ENCODE data around the gene RPS5.
"Not testable (repeated sequence)": the region's sequence is repeated elsewhere in the genome, so short reads cannot be mapped to it uniquely, and the experiment has no call there.

RPS5 gene

DNA sequence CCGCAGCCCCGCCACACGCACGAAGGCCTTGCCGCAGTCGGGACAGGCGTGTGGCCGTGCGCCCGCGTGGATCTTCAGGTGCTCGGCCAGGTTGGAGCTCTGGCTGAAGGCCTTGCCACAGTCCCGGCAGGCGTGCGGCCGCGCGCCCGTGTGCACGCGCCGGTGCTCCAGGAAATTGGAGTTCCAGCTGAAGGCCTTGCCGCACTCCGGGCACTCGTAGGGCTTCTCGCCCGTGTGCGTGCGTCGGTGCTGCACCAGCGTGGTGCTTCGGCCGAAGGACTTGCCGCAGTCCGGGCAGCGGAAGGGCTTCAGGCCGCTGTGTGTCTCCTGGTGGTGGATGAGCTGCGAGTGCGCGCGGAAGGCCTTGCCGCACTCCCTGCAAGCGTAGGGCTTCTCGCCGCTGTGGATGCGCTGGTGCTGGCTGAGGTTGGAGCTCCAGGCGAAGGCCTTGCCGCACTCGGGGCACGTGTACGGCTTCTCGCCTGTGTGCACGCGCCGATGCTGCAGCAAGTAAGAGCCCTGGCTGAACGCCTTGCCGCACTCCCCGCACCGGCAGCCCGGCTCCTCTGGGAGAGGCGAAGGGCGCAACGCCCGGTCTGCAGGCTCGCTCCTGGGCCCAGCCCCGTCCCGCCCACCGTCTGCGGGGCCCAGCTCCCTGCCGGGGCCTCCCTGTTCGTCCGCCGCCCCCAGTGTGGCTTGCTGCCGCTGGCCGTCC, 30.1 kb upstream of the RPS5 start:
- no peak for DNase-seq (ENCODE audit: low spot score)

DNA sequence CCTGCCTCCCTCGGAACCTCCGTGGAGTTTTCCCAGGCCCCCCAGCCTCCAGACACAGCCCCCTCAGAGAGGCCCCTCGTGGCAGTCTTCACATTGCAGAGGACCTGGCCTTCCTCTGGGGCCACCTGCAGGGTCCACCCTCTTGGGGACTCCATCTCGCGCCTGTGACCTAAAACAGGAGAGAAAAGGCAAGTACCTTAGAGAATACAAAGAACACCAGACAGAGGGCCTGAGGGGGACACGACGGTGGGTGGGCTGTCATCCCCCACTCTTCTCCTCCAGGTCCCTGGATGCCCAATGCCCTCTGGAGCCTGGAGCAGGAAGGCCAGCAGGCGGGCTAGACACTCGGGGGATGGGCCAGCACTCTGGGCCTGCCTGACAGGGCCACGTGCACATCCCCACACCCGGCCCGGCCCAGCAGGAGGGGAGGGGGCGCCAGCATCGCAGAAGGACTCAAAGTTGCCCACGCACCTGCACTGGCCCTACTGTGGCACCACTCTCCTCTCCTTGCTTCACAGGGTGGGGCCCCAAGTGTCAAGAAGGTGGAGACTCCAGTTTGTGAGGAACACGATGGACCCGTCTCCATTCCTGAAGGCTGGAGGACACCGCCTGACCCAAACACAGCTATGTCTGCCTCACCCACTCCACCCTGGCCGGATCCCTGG, 29.5 kb upstream of the RPS5 start:
- DNase-seq (ENCODE audit: low spot score) = no peak

DNA sequence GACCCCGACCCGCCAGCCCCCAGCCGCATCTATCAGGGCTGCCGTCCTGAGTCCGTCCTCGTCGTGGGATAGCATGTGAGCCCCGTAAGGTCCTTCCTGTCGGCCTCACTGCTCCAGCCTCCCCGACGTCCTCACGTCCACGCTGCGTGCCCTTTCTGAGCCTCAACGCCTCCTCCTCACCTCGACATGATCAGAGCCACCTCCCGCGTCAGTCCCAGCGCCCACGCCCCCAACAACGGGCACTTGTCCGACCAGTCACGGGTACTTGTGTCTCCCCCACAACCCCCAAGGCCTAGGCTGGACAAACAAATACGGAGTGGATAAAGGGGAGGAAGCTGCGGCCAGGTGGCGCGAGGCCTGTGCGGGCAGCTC, 25.2 kb upstream of the RPS5 start:
- peak; percentile 78 for DNase-seq (ENCODE audit: low spot score)

DNA sequence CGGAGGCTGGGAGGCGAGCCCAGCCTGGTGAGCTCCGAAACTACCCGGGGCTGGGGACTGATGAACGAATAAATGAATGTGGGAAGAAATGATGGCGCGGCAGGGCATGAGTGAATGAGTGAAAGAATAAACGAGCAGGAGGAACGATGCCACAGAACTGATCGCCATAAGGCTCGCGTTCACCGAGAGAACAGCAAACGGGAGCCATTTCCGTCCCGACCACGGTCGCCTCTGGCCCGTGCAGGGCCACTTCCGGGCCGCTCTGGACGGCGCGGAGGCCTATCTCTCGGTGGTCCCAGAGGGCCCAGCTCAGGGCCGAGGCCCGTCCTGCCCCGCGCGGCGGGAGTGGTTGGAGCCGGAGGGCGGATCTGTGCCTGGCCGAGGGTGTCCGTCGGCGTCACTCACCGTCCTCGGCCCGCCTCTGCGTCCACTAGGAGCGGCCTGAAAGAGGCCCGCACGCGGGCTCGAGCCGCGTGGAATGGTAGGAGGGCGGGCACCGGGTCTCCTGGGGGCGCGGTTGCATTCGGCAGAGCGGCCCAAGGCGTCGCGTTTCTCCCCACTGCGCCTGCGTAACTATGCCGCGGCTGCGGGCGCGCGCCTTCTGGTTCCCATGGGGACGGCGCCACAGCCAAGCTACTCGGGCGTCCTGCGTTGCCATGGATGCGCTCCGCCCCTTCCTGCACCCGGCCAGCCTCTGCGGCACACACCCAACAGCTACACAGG, 24.6 kb upstream of the RPS5 start, which contains the start of gene ZNF497:
ZNF497 (minus strand) TSS at position 480 of the 723 bp plus-strand sequence. CDS start 5,116 bp downstream, outside the sequence.
- DNase-seq (ENCODE audit: low spot score) = peak; percentile 99

DNA sequence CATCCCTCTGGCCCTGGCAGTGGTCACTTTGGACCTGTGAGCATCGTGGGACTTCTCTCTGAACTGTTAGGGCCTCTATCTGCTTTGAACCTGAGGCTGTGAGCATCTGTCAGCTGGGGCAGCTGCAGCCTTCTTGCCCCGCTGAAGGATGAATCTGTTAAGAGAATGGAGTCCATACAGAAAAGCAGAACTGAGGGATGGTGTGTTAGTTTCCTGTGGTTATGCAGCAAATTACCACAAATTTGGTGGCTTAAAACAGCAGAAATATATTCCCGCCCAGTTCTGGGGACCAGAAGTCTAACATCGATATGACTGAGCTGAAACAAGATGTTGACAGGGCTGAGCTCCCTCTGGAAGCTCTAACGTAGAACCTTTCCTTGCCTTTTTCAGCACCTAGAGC, 22.9 kb upstream of the RPS5 start:
- DNase-seq (ENCODE audit: low spot score) = no peak

DNA sequence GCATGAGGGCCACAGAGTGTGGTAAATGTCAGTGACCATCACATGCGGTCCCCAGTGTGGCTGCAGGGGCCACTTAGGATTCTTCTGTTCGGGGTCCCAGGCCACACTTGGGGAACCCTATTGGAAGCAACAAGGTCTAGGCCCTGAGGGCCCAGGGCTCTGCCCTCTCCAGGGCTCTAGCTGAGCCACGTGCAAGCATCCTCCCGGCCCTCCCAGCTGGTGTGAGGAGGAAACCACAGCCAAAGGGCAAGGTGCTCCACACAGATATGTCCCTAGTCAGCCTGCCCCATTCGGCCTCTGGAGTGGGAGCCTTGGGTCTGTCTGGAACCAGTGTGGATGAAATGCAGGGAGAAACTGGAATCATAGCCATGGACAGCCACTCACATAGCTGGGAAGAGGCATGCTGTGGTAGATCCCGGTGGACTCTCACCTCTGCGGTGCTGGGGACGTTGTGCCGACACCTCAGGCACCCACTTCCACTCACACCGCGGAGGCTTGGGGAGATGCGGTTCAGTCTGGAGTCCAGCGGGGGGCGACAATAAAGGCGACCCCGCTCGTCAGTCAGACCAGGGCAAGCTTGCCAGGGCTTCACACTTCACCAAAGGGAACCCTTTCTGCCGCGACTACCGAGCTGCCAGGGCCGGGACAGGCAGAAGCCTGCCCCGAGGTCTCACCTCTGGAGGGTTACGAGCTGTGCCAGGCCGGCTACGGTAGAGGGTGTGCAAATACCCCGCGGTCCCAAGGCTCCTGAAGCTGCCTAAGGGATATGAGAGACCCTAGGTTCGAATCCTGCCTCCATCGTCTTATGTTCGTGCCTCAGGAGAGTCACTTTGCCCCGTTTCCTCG, 20.3 kb upstream of the RPS5 start:
- no peak for DNase-seq (ENCODE audit: low spot score)

DNA sequence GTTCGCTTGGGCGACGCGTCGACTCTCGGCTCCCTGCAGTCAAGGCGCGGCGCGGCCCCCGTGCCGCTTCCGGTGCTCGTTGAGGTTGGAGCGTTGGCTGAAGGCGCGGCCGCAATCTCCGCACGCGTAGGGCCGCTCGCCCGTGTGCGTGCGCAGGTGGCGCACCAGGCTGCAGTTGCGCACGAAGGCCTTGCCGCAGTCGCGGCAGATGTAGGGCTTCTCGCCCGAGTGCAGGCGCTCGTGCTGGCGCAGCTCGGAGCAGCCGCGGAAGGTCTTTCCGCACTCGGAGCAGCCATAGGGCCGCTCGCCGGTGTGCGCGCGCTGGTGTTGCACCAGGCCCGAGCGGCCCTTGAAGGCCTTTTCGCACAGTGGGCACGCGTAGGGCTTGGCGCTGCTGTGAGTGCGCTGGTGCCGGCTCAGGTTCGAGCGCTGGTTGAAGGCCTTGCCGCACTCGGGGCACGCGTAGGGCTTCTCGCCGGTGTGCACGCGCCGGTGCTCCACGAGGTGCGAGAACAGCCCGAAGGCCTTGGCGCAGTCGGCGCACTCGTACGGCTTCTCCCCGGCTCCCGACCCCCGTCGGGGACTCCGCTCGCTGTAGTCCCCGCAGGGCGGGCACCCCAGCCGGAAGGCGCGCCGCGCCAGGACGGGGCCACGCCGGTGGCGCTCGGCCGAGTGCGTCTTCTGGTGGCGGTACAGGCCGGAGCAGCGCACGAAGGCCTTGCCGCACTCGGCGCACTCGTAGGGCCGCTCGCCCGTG, 19.2 kb upstream of the RPS5 start:
- DNase-seq (ENCODE audit: low spot score) = no peak

DNA sequence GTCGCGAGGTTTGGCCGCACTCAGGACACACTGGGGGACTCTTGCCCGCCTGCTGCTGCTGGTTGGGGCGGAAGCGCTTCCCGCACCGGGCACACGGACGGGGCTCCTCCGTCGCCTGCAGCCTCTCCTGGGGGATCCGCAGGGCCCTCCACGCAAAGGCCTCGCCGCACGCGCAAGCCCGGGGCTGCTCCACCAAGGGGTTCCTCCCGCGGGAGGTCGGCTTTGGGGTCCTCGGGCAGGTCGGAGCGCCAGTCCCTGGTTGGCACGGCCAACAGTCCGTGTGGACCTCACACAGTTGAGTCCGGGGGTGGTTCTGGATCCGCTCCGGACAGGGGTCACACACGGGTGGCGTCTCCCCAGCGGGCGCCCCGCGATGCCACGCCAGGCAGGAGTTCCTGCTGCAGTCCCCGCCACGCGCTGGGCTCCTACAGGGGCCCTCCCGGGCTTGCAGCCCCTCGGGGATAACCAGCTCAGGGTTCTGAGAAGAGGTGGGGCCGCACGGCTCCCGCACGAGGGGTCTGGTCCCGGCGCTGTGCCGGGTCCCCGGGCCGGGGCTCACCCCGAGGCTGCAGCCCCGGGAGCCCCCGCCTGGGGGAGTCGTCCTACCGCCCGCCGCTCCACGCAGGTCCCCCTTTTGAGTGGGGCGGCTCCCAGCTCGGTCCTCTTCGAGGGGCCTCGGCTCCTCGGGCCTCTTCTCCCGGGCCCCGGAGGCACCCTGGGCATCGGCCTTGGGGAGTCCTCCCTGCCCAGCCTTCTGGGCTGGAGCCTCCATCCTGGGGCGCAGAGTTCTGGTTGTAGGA, 18.3 kb upstream of the RPS5 start:
- DNase-seq (ENCODE audit: low spot score) = no peak

DNA sequence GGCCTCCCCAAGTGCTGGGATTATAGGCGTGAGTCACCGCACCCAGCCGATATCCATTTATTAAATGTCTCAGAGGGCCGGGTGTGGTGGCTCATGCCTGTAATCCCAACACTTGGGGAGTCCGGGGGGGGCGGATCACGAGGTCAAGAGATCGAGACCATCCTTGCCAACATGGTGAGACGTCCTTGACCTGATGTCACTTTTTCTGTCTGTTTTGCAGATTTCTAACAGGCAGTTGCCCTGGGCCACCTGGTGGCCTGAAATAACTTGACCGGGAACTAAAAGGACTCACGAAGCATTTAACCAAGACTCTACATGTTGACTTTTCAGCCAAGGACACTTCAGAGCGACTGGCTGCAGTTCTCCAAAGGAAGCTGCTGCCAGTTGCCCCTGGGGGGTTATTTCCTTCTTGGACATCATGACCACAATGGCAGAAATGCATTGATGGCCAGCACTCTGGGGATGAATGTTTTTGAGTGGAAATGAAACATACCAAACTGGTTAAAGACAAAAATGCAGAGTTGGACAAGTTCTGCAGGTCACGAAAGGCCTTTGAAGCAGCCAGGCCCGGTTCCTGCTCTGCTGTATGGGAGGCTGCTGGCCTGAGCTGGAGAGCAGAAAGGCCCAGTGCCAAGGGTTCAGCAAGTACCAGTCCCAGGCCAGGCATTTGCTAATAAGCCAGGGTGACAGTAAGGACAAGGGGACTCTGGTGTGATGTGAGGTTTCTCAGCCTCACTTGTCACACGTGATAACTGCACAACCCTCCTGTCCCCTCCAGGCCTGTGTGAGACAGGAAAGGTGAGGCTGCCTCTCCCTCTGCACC, 14.5 kb upstream of the RPS5 start:
- no peak for DNase-seq (ENCODE audit: low spot score)

DNA sequence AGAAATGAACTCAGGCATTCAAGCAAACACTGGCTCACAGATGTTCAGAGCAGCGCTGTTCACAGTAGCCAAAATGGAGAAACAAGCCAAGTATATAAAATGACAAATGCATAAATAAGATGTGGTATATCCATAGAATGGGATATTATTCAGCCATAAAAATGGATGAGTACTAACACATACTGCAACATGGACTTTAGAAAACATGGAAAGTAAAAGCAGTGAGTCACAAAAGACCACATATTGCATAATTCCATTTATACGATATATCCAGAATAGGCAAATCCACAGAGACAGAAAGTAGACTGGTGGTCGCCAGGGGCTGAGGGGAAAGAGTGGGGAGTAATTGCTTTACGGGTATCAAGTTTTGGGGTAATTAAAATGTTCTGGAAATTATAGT, 12.9 kb upstream of the RPS5 start:
- DNase-seq (ENCODE audit: low spot score) = no peak

DNA sequence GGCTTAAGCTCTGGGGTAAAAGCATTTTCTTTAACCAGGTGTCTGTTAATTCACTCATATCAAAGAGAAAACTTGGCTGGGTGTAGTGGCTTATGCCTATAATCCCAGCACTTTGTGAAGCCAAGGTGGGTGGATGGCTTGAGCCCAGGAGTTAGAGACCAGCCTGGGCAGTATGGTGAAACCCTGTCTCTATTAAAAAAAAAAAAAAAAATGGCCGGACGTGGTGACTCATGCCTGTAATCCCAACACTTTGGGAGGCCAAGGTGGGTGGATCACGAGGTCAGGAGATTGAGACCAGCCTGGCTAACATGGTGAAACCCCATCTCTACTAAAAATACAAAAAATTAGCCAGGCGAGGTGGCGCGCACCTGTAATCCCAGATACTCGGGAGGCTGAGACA, 10.3 kb upstream of the RPS5 start:
- DNase-seq (ENCODE audit: low spot score) = not testable (repeated sequence)

DNA sequence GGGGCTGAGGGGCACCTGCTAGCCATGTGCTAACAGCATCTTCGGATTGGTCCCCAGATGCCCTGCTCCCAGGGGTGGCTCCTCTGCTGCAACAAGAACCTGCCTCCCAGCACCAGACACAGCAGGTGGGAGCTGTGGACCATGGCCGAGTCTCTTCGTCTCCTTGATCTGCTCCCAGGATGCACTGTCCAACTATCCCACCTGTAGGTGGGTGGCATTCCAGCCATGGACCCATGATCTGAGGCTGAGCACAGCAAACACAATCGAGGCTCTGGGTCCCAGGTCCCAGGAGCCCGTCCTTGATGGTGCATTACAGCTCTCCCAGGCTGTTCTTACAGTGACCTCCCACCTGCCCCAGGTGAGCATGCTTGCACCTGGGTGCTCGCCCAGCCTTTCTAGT, 7.8 kb upstream of the RPS5 start:
- DNase-seq (ENCODE audit: low spot score) = no peak

DNA sequence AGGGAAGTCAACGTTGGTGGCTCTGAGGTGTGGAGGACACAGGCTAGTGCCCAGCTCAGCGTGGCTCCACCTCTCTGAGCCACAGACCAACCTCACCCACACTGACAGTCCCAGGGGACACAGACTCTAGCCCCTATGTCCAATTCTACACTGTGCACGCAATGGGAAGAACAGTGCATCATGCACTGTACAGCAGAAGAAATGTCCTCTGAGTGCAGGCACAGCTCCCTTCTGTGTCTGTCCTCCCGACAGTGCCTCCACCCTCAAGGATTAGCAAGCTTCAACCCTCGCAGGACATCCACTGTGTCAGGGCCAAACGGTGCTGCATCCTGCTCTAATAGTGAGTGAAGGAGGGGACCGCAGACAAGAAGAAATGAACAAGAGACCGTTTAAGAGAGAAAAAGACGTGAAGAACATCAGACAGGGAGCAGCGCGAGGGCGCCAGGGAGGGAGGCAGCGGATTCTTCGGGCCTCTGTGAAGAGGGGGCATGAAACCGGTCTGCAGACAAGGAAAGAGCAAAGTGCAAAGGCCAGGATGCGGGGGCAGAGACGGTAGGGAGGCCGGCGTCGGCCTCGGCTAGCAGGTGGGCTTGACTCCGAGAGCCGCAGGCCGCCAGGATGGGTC, 6.9 kb upstream of the RPS5 start:
- no peak for DNase-seq (ENCODE audit: low spot score)

DNA sequence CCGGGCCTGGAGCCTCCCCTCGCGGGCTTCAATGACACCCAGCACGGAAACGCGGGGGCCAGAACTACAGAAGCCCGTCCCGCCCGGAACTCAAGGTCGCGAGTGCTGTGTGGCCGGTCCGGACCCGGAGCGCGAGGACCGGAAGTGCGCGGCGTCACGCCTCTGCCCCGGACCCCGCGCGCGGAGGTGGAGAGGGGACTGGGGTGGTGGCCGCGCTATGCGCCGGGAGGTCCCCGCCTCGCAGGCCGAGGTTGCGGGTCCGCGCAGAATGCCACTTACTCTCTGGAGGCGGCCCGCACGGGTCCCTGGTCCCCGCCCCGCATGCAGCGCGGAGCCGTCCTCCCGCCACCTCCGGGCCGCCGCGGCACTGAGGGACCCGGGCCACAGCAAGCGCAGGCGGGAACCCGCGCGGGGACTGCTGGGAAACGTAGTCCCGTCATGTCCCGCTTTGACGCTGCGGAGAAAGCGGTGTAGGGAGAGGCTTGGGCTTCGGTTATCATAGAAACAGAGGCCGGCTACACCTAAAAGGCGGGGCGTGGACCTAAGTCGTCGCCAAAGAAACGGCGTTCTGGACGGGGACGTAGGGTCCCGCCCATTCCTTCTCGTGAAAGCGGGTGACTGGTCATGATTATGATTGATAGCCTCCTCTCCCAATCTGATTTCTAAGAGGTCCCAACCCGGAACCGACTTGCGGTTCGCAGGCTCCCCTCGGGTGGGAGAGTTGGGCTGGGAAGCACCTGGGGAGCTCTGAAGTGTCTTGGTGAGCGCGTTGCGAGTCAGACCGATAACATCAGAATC, 6.2 kb upstream of the RPS5 start, which contains the start of gene ZNF837:
ZNF837 (minus strand) TSS at position 369 of the 798 bp plus-strand sequence. CDS start 11,698 bp downstream, outside the sequence.
- peak; percentile 97 for DNase-seq (ENCODE audit: low spot score)

DNA sequence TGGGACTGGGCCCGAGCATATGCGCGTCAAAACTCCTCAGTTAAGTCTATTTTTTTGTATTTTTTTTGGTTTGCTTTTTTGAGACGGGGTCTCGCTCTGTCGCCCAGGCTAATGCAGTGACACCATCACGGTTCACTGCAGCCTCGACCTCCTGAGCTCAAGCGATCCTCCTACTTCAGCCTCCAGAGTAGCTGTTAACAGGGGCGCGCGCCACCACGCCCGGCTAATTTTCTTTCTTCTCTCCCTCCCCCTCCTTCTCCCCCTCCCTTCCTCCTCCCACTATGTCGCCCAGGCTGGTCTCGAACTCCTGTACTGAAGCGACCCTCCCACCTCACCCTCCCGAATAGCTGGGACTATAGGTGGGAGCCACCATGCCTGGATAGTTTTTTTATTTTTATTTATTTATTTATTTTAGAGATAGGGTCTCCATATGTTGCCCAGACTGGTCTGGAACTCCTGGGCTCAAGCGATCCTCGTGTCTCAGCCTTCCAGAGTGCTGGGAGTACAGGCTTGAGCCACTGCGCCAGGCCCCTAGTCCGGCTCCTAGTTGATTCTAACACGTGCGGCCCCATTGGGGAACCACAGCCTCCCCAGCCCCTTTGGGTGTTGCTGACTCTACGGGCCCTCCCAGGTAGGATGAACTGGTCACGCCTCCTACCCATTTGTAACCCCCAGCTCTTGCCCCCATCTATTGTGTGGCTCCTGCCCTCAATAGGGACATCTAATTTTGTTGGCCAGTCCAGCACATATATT, 5.4 kb upstream of the RPS5 start:
- no peak for DNase-seq (ENCODE audit: low spot score)

DNA sequence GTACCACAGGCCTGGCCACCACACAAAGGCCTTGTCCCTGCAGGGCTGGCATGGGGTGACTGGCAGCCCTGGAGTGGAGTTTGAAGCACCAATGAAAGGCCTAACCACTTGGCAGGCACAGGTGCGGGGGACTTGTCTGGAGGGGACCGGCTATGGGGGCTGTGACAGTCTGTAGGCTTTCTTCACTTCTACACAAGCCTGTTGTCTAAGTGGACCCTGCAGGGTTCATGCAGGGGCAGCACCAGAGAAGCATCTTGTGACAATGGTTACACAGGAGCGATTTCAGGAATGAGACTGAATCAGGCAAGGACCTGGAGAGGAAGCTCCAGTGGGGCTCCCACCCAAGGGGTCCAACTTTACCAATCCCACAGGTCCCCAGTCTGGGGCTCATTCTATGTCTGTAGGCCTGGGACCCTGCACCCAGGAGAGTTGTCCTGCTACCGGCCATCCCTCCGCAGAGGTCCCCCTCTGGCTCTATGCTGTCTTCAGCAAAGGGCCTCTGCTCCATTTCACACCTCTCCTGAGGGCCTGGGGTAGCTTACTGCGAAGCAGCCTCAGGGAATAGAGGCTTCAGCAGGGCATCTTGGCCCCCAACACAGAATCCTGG, 4.0 kb upstream of the RPS5 start:
- DNase-seq (ENCODE audit: low spot score) = no peak

DNA sequence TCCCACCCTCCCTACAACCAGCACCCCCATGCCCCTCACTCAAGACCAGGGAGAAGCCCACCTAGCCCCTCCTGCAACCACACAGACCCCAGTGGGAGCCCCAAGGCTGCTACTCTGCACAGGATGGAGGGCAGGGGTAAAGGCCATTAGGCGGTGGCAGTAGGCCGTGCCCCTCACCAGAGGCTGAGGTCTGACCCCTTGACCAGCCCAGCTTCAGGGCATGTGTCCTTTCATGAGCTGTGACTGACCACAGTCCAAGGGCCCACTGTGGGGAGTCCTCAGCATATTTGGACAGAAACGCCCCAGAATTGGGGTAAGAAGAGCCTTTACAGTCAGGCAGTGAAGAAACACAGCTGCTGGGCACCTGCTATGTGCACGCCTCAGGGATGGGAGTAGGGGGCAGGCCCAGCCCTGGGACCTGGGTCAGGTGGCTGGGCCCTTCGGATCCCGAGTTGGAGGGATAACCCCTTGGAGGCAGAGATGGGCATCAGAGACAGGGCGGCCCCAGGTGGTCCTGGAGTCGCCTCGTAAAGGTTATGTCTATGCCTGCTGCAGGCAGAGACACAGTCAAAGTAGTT, 1.7 kb upstream of the RPS5 start:
- DNase-seq (ENCODE audit: low spot score) = no peak

All from HuH-7 (cell line).